H9 (cell line): ENCODE measurements around the gene TMEM114. TPM values are rescaled to one million over a fixed set of nuclear protein-coding genes. Genes with fewer than 3 reads are reported as not detected.

Experiments used
- DNase-seq: peaks from one replicate; pipeline ENCODE4 v3.0.0-alpha.2; 2017
- H2AFZ ChIP-seq: one replicate; pipeline ENCODE4 v1.6.1; 2013; ENCODE audit warnings: mild to moderate bottlenecking, low read length, control low read depth, moderate library complexity
- H2AK5ac ChIP-seq: 2 replicates; pipeline ENCODE4 v1.6.1; 2013; ENCODE audit warnings: low read length, control low read depth, mixed read lengths; ENCODE audit not compliant: insufficient read length
- H2BK120ac ChIP-seq: one replicate; pipeline ENCODE4 v1.6.1; 2013; ENCODE audit warnings: low read depth, mild to moderate bottlenecking, low read length, control low read depth, inconsistent platforms; ENCODE audit not compliant: poor library complexity, severe bottlenecking
- H2BK12ac ChIP-seq: 2 replicates; pipeline ENCODE4 v1.6.1; 2013; ENCODE audit warnings: low read length, control low read depth, mixed read lengths, low read depth; ENCODE audit not compliant: insufficient read length
- H2BK15ac ChIP-seq: 2 replicates; pipeline ENCODE4 v1.6.1; 2013; ENCODE audit warnings: low read depth, low read length, control low read depth
- H2BK20ac ChIP-seq: one replicate; pipeline ENCODE4 v1.6.1; 2013; ENCODE audit warnings: low read depth, mild to moderate bottlenecking, low read length, control low read depth, inconsistent platforms; ENCODE audit not compliant: poor library complexity, severe bottlenecking
- H2BK5ac ChIP-seq: 2 replicates; pipeline ENCODE4 v1.6.1; 2013; ENCODE audit warnings: low read length, control low read depth, mixed read lengths; ENCODE audit not compliant: insufficient read length
- H3K14ac ChIP-seq: 2 replicates; pipeline ENCODE4 v1.6.1; 2013; ENCODE audit warnings: low read length, control low read depth; ENCODE audit not compliant: insufficient read depth
- H3K18ac ChIP-seq: 2 replicates; pipeline ENCODE4 v1.6.1; 2013; ENCODE audit warnings: low read depth, mild to moderate bottlenecking, mixed read lengths, low read length, control low read depth; ENCODE audit not compliant: insufficient read length
- H3K23ac ChIP-seq: 2 replicates; pipeline ENCODE4 v1.6.1; 2013; ENCODE audit warnings: low read length, control low read depth, mixed read lengths, low read depth; ENCODE audit not compliant: insufficient read length
- H3K23me2 ChIP-seq: 2 replicates; pipeline ENCODE4 v1.6.1; 2013; ENCODE audit warnings: low read depth, mild to moderate bottlenecking, mixed read lengths, low read length, control low read depth; ENCODE audit not compliant: insufficient read length, poor library complexity, severe bottlenecking
- H3K27ac ChIP-seq: 2 replicates; pipeline ENCODE4 v1.5.1; 2013; ENCODE audit warnings: low read length, control low read depth, mixed read lengths, low read depth; ENCODE audit not compliant: insufficient read length
- H3K27me3 ChIP-seq: 2 replicates; pipeline ENCODE4 v1.6.1; 2013; ENCODE audit warnings: low read length, control low read depth, inconsistent platforms; ENCODE audit not compliant: insufficient read depth
- H3K4ac ChIP-seq: 2 replicates; pipeline ENCODE4 v1.6.1; 2013; ENCODE audit warnings: low read depth, mild to moderate bottlenecking, control low read depth, inconsistent platforms, low read length, moderate library complexity
- H3K4me1 ChIP-seq: 2 replicates; pipeline ENCODE4 v1.6.1; 2013; ENCODE audit warnings: low read length, control low read depth, inconsistent platforms; ENCODE audit not compliant: insufficient read depth
- H3K4me2 ChIP-seq: 2 replicates; pipeline ENCODE4 v1.6.1; 2013; ENCODE audit warnings: low read length, control low read depth, mixed read lengths; ENCODE audit not compliant: insufficient read length, insufficient read depth
- H3K56ac ChIP-seq: 2 replicates; pipeline ENCODE4 v1.6.1; 2013; ENCODE audit warnings: low read depth, mild to moderate bottlenecking, mixed read lengths, low read length, control low read depth; ENCODE audit not compliant: insufficient read length
- H3K79me1 ChIP-seq: 2 replicates; pipeline ENCODE4 v1.6.1; 2013; ENCODE audit warnings: low read depth, mild to moderate bottlenecking, moderate library complexity, low read length, control low read depth, inconsistent platforms; ENCODE audit not compliant: insufficient read depth, poor library complexity, severe bottlenecking
- H3K79me2 ChIP-seq: 2 replicates; pipeline ENCODE4 v1.6.1; 2013; ENCODE audit warnings: low read length, control low read depth, inconsistent platforms; ENCODE audit not compliant: insufficient read depth
- H3K9ac ChIP-seq: 2 replicates; pipeline ENCODE4 v1.6.1; 2013; ENCODE audit warnings: low read length, control low read depth, mixed read lengths; ENCODE audit not compliant: insufficient read length; ENCODE audit errors: extremely low read depth
- H3K9me3 ChIP-seq: one replicate; pipeline ENCODE4 v1.6.1; 2013; ENCODE audit warnings: low read depth, low read length, inconsistent platforms; ENCODE audit not compliant: control insufficient read depth
- H3T11ph ChIP-seq: one replicate; pipeline ENCODE4 v1.6.1; 2013; ENCODE audit warnings: mild to moderate bottlenecking, low read length, control low read depth, inconsistent platforms
- H4K20me1 ChIP-seq: one replicate; pipeline ENCODE4 v1.6.1; 2013; ENCODE audit not compliant: control insufficient read depth, insufficient read length, insufficient read depth
- H4K5ac ChIP-seq: 2 replicates; pipeline ENCODE4 v1.6.1; 2013; ENCODE audit warnings: low read depth, mild to moderate bottlenecking, mixed read lengths, low read length, control low read depth; ENCODE audit not compliant: insufficient read length
- H4K8ac ChIP-seq: replicated peaks from 2 replicates; pipeline ENCODE4 v1.6.1; 2013; ENCODE audit warnings: low read length, control low read depth, mixed read lengths, low read depth; ENCODE audit not compliant: insufficient read length
- H4K91ac ChIP-seq: 2 replicates; pipeline ENCODE4 v1.6.1; 2013; ENCODE audit warnings: low read depth, mild to moderate bottlenecking, moderate library complexity, mixed read lengths, low read length, control low read depth; ENCODE audit not compliant: insufficient read length
- H3K27ac Mint-ChIP-seq, 3 experiments: 2 replicates in 2 of 3; 3 replicates in 1 of 3; pipeline ENCODE4 v1.8.0; 2020 to 2021; ENCODE audit warnings: mixed read lengths in 3 of 3, mild to moderate bottlenecking in 1 of 3, moderate library complexity in 1 of 3
- H3K27me3 Mint-ChIP-seq: 2 replicates; pipeline ENCODE4 v1.8.0; 2021; ENCODE audit warnings: low read depth, mild to moderate bottlenecking, moderate library complexity, mixed read lengths
- H3K36me3 Mint-ChIP-seq, 3 experiments: 2 replicates in 2 of 3; 3 replicates in 1 of 3; pipeline ENCODE4 v1.8.0; 2020 to 2021; ENCODE audit warnings: low read depth in 3 of 3, mixed read lengths in 3 of 3; ENCODE audit not compliant: insufficient read depth in 1 of 3
- H3K4me1 Mint-ChIP-seq, 2 experiments: 2 replicates each; pipeline ENCODE4 v1.8.0; 2020; ENCODE audit warnings: mixed read lengths in 2 of 2
- H3K4me3 Mint-ChIP-seq, 2 experiments: 2 replicates in 1 of 2; 3 replicates in 1 of 2; pipeline ENCODE4 v1.8.0; 2020 to 2021; ENCODE audit warnings: mild to moderate bottlenecking in 2 of 2, mixed read lengths in 2 of 2, moderate library complexity in 1 of 2
- H3K9me3 Mint-ChIP-seq, 2 experiments: 2 replicates in 1 of 2; 3 replicates in 1 of 2; pipeline ENCODE4 v1.8.0; 2020; ENCODE audit warnings: mild to moderate bottlenecking in 2 of 2, mixed read lengths in 2 of 2, moderate library complexity in 1 of 2
- WGBS: extraction: QIAGEN DNeasy Blood & Tissue Kit; methylation state at CpG from one replicate; pipeline ENCODE4 v1.1.7; 2013; ENCODE audit warnings: missing lambda C conversion rate, low lambda C conversion rate, mixed read lengths; ENCODE audit not compliant: insufficient read length; ENCODE audit errors: extremely low coverage; 5-methylcytosine and 5-hydroxymethylcytosine counted together
- total RNA-seq: library from RNA; stranded (reverse); gene quantifications from 2 replicates; pipeline ENCODE4 v1.2.1, GENCODE V29; 2021
- TF ChIP-seq, protein P1 (sequence below): fragments of 200-600 bp; sonication (generic); conservative IDR thresholded peaks from 3 replicates; pipeline ENCODE4 v1.8.0; 2021; ENCODE audit warnings: antibody characterized with exemption, mild to moderate bottlenecking

TMEM114 gene
- total RNA-seq, 1 experiment from 2014 or later: 0.33 TPM

DNA sequence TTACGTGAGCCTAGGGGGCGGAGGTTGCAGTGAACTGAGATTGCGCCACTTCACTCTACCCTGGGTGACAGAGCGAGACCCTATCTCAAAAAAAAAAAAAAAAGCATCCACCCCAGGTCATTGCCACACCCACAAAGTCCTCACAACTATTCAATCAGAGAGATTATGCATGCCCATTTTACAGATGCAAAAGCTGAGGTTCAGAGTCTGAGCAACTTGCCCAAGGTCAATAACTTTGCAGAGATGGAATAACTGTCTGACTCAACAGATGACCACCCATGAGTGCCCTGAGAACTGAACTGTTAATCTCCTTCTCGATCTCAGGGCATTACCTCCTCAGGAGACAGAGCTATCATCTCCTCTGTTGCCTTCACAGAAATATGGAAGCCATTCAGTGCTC is 5.5 kb upstream of the TMEM114 start:
- Histone ChIP-seq H3K23ac (no peak overlapping the region), H2AFZ (no peak overlapping the region), H3K56ac (no peak overlapping the region), H4K20me1 (no peaks in the 10 kb centered on the region), H4K5ac (no peak overlapping the region), H3K23me2 (no peaks in the 10 kb centered on the region), H3K18ac (no peak overlapping the region), H3K79me2 (no peaks in the 10 kb centered on the region), H2BK120ac (no peak overlapping the region), H2BK5ac (no peak overlapping the region), H4K8ac (no peak overlapping the region), H2BK20ac (no peak overlapping the region), H3K9ac (no peak overlapping the region), H2BK15ac (no peak overlapping the region), H2AK5ac (no peak overlapping the region), H3K9me3 (no peaks in the 10 kb centered on the region), H3T11ph (no peak overlapping the region), H4K91ac (no peak overlapping the region), H3K27me3 (peaks cover under 1% of the 10 kb centered on the region; the same call in 1 of the 2 replicates), H3K14ac (no peak overlapping the region), H3K4me2 (no peak overlapping the region), H3K4ac (no peak overlapping the region), H2BK12ac (no peak overlapping the region), H3K79me1 (no peaks in the 10 kb centered on the region), H3K27ac (no peak overlapping the region), H3K4me1 (no peaks in the 10 kb centered on the region)
- Mint-ChIP-seq H3K36me3 (no peaks in the 10 kb centered on the region), H3K27ac (no peak overlapping the region), H3K9me3 (peaks cover 4 to 9% of the 10 kb centered on the region in 2 experiments), H3K27me3 (peaks cover 31% of the 10 kb centered on the region), H3K4me3 (no peak overlapping the region), H3K4me1 (no peaks in the 10 kb centered on the region)
- no peak for DNase-seq
- no CpG with 5 or more reads among the region's 5 CpGs for WGBS
- TF ChIP-seq, protein P1, sequence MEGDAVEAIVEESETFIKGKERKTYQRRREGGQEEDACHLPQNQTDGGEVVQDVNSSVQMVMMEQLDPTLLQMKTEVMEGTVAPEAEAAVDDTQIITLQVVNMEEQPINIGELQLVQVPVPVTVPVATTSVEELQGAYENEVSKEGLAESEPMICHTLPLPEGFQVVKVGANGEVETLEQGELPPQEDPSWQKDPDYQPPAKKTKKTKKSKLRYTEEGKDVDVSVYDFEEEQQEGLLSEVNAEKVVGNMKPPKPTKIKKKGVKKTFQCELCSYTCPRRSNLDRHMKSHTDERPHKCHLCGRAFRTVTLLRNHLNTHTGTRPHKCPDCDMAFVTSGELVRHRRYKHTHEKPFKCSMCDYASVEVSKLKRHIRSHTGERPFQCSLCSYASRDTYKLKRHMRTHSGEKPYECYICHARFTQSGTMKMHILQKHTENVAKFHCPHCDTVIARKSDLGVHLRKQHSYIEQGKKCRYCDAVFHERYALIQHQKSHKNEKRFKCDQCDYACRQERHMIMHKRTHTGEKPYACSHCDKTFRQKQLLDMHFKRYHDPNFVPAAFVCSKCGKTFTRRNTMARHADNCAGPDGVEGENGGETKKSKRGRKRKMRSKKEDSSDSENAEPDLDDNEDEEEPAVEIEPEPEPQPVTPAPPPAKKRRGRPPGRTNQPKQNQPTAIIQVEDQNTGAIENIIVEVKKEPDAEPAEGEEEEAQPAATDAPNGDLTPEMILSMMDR: no peak
